NCI-H526 treated with DMSO at 0.1 percent for 48 hours (cell line): Measurements from ENCODE around the gene SYDE2.
"Not testable (repeated sequence)": the region's sequence is repeated elsewhere in the genome, so short reads cannot be mapped to it uniquely, and the experiment has no call there.

Experiments
- DNase-seq: peaks from one replicate; lab custom pipeline; 2025; lab: John Stamatoyannopoulos, UW

The SYDE2 gene

DNA sequence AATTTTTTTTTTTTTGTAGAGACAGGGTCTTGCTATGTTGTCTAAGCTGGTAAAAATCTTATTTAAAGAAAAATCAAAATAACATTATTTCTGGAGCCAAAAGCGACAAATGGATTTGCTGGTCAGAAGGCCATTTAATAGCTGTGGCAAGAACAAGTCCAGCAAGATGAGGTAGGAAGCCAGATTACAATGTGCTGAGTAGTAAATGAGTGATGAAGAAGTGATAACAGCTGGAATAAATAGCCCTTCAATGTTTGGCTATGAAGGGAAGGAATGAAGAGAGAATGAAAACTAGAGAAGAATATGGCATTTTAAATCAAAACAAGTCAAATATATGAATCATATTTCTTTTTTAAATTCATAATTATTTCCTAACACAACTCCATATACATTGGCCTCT lies 34.5 kb downstream of the SYDE2 start:
- no peak for DNase-seq

DNA sequence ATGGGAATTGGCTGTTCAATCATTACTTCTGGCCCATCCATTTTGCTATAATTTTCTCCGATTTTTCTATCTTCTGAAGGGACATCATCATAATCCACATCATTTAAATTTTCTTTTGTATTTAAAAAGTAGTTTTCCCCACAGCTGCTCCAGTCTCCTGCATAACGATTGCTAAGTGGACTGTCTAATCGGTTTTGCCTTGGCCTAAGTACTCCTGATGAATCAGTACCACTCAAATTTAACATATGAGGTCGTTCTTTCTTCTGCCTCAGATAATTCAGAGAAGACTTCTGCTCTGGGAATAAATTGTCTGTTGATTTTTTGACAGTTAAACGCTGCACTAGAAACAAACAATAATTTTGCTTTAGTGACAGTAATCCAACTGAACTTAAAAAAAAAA lies 41.9 kb downstream of the SYDE2 start:
- no peak for DNase-seq

DNA sequence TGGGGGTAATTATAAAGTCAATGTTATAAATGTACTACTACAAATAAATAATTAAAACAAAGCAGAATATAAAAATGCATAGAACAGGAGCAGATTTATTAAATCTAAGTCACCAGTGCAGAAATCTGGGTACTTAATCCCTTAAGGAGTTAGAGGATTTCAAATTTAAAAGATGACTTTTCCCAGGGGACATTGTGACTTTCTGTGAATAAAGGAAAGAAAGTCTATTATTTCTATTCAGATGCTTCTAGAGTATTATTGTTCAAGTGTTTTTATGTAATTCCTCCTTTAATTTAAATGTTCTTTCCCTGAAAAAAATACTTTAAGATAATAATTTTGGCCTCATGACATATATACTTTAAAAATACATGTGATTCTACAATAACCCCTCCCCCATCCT lies 43.4 kb downstream of the SYDE2 start:
- no peak for DNase-seq

DNA sequence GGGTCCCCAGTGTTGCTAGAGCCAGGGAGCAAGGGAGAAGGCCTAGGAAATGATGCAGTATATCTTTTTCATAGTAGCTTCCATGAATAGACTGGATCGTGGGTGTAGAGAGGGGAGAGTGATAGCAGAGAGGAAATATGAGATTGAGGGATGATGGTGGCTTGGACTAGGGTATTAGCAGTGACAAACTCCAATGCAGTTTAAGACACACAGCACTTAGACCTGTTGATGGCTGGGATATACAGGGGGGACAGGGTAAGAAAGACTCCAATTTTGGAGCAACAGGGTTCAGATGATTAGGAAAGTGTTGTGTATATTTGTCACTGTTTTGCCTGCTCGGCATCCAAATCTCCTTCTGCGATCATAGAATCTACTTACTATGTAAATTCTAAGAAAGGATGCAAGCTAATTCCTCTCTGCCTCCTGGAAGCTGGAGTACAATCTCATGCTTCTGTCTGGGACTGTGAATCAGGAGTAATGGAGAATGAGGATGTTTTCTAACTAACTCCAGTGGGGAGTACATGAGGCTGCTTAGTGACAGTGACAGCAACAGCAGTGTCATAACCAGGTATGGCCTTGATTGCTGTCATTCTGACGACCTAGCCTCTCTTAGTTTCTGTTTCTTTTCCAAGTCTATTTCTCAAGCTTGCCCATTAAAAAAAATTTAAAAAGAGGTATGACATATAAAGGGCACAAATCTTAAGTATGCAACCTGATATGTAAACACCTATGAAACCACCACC lies 47.5 kb downstream of the SYDE2 start:
- no peak for DNase-seq

DNA sequence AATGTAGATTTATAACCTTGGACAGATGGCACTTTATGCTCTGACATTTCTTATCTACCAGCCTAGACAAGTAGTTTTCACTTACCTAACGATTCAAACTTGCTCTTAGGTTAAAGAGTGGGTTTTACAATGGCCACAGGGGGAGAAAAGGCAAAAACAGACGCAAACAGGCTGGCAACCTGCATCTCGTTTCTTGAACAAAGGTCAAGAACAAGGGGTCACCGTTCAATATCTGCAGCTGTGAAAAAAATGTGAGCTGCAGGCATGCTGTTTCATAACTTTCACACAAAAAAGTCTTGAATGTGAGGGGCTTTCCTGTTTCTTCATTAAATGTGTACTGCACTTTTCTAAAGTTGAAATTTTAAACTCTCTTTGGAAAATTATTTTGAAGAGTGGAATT lies 49.4 kb downstream of the SYDE2 start:
- no peak for DNase-seq

DNA sequence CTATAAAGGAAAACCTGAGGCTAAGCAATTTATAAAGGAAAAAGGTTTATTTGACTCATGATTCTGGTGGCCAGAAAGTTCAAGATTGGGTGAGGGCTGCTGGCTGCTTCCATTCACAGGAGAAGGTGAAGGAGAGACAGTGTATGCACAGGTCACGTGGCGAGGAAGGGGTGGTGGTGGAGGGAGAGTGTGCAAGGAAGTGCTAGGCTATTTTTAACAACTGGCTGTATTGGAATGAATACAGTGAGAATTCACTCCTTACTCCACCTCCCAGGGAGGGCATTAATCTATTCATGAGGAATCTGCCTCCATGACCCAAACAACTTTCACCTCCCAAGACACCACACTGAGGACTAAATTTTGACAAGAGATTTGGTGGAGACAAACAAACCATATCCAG lies 51.0 kb downstream of the SYDE2 start:
- no peak for DNase-seq

DNA sequence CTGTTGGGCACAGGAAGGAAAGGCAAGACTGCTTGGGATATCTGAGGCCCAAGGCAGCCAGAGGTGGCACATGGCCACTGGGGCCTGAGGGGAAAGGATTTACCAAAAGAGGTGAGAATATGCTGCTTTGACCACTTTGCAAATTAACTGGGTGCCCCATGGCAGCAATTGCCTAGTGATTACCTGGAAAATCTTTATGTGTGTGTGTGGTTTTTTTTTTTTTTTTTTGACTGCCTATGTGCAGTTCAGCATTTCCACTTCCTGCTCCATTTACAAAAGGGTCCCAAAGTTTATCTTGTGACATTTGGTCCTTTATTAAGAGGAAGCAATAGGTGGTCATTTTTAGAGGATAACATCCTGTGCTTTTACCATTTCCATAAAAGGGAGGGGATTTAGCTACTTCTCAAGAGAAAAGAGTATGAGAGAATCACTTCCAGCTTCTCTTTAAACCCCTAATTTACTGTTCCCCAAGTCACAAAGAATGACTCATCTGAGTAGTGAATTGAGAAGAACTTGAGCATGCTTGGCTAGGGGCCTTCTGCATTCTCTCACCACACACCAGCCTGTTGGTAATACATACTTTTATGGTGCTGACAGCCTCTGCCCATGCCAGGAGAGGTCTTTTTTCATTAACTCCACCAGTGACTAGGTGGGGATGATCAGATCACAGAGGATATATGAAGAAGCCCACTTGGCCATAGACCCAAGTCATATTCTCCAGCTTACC lies 52.1 kb downstream of the SYDE2 start:
- DNase-seq, result no peak

DNA sequence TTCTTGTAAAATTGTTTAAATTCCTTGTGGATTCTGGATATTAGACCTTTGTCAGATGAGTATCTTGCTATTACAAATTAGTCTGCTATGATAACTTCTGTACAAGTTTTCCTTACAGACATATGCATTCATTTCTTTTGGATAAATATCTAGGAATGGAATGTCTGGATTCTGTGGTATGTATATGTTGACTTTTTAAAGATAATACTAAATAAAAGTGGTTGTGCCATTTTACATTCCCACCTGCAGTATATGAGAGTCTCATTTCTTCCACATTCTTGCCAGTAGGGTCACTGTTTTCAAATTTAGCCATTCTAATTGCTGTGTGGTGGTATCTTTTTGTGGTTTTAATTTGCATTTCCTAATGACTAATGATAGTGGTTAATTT lies 53.9 kb downstream of the SYDE2 start:
- DNase-seq, result peak; percentile 75

DNA sequence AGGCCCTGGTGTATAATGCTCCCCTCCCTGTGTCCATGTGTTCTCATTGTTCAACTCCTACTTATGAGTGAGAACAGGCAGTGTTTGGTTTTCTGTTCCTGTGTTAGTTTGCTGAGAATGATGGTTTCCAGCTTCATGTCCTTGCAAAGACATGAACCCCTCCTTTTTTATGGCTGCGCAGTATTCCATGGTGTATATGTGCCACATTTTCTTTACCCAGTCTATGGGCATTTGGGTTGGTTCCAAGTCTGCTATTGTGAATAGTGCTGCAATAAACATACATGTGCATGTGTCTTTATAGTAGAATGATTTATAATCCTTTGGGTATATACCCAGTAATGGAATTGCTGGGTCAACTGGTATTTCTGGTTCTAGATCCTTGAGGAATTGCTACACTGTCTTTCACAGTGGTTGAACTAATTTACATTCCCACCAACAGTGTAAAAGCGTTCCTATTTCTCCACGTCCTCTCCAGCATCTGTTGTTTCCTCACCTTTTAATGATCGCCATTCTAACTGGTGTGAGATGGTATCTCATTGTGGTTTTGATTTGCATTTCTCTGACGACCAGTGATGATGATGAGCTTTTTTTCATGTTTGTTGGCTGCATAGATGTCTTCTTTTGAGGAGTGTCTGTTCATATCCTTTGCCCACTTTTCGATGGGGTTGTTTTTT lies 54.4 kb downstream of the SYDE2 start:
- DNase-seq, result peak; percentile 68

DNA sequence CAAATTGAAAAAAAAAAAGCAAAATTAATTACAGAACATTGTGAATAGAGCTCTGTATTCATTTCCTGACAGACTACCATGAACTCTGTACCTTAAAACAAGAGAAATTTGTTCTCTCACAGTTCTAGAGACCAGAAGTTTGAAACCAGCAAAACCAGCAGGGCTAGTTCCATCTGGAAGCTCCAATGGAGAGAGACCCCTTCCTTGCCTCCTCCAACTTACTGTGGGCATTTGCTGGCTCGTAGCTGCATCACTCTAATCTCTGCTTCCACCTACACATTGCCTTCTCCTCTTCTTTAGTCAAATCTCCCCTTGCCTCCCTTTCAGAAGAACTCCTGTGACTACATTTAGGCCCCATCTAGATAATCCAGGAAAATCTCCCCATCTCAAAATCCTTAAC lies 56.5 kb downstream of the SYDE2 start:
- DNase-seq, result no peak

DNA sequence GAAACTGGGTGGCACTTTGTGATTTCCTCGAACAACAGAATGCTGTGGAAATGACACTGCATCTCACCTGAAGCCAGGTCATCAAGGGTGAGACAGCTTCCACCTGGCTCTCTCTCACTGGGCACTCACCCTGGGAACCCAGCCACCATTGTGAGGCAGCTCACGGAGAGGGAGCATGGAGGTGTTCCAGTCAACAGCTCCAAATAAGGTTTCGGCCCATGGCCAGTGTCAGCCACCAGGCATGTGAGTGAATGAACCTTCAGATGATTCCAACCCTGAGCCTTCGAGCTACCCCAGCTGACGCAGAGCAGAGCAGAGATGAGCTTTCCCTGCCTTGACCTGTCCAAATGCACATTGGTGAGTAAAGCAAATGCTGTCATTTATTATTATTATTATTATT lies 58.1 kb downstream of the SYDE2 start:
- DNase-seq, result no peak

DNA sequence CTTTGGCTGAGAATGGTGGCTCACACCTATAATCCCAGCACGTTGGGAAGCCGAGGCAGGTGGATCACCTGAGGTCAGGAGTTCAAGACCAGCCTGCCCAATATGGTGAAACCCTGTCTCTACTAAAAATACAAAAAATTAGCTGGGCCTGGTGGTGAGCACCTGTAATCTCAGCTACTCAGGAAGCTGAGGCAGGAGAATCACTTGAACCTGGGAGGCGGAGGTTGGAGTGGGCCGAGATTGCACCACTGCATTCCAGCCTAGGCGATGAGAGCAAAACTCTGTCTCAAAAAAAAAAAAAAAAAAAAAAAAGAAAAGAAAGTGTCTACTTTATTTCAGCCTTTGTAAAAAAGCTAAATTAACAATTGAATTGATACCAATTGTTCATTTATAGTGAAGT lies 62.4 kb downstream of the SYDE2 start:
- not testable (repeated sequence) for DNase-seq

DNA sequence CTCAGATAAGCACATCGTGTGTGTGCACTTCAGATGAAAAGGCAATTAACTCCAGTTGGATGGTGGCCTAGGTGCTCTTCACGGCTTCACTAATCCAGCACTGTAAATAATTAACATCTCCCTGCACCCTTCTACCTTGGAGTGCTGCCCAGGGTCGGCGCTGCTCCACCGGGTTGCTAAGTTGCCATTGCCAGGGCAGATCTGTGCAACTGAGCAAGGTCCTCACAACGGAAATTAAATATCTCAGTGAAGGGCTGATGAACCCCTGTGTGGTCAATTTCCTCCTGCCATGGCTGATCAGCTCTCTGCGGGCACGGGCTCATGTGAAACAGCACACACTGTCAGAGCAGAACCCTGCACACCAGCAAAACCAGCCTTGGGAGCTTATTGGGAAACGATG lies 63.2 kb downstream of the SYDE2 start:
- peak; percentile 17 for DNase-seq

DNA sequence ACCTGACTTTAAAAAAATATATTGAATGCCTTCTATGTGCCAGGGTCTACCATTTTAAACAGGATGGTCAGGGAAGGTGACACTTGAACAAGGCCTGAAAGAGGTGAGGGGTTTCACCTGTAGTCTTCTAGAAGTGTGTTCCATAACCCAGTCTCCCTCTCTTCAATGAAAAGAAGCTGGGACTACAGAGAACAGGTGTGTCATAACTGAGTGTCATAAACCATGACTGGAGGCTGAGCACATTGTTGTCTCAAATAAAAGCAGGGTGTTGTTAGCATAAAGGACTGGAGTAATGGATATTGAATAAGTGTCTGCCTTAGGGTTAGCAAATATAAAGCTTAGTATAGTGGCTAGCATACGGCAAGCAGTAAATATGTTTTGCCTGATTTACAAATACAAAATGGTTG lies 65.4 kb downstream of the SYDE2 start:
- peak; percentile 10 for DNase-seq

DNA sequence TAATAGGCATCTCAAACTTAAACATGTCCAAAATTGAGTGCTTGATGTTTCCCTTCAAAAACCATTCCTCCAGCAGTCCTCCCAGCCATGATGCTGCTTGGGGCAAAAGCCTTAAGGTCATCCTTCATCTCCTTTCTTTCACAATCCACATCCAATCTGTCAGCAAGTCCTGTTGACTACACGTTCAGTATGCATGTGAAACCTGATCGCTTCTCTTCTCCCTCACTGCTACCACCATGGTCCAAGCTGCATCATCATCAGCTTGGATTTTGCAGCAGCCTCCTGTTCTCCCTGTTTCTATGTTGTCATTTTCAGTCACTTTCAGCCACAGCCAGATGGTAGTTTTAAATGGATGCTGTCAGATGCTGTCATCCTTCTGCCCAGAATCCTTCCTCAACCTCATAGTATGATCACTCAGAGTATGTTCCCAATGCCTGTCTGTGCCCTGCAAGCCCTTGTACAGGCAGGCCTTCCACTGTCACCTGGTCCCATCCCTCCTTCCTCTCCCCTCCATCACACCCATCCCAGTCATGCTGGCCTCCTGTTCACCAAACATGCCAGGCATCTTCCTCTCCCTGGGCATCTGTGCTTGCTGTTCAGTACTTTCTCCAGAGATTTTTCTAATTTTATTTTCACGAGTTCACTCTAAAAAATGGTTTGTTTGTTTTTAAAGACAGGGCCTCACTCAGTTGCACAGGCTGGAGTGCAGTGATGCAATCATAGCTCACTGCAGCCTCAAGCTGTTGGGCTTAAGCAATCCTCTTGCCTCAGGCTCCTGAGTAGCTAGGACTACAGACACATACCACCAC lies 66.0 kb downstream of the SYDE2 start:
- no peak for DNase-seq

DNA sequence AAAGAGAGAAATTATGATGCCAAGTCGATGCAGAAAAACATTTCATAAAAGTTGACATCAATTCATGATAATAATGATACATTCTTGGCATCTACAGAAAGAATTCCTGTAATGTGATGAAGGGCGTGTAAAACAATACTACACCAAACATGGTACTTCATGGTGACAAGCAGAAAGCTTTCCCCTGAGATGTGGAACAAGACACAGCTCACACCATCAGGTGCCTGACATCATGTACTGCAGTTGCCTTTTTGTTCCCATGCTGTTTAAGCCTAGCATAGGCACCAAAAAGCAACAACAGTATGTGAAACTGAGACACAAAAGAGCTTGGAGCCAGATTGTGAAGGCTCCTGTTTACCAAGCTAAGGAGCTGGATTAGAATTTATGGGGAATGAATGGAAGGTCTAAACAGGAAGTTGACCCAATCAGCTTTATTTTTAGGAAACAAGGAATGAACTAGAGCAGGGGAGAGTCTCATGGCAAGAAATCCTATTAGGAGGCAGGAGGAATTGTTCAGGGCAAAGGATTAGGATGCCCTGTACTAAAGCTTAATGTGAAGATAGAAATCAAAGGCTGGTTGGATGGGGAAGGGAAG lies 67.2 kb downstream of the SYDE2 start:
- DNase-seq, result no peak

DNA sequence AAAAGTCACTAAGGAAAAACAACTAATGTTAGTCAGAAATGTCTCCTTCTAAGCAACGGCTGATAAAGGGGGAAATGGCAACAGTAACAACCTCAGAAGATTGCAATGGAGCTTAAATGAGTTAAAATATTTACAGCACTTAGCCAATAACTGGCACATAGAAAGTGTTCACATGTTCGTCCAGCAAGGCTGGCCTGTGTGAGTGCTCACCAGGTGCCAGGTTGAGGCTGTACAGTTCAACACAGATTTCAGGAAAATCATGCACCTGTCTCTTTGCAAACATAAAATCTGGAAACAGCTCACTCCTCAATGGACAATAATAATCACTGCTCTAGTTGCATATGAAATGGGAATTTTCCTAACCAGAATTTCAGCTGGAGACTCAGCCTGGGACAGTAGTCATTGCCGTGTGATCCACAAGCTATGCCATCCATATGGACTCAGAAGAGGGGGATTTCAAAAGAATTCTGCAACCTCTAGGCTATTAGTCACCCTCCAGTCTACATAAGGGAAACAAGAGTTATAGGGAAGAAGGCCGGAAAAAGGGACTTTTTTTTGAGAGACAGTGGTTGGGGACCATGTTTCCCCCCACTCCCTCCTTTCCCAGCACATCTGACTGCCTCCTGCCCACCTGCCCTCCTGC lies 68.6 kb downstream of the SYDE2 start:
- DNase-seq, result no peak

DNA sequence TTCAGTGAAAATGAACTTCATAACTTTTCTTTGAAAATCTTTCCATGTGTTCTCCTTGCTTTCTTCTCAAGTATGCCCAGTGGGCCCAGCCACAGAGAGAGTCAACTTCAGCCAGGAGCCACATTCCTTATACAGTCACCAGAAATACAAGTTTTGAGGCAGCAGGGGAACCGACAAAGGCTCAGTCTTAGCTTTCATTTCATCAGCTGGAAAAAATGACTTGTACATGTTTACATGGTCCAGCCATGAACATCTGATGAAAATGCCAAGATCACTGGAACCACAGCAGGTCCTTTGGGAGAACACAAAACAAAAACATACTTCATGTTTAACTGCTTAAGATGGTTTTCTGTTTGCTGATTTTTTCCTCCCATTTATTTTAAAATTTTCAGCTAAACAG lies 72.5 kb downstream of the SYDE2 start:
- DNase-seq, result no peak

DNA sequence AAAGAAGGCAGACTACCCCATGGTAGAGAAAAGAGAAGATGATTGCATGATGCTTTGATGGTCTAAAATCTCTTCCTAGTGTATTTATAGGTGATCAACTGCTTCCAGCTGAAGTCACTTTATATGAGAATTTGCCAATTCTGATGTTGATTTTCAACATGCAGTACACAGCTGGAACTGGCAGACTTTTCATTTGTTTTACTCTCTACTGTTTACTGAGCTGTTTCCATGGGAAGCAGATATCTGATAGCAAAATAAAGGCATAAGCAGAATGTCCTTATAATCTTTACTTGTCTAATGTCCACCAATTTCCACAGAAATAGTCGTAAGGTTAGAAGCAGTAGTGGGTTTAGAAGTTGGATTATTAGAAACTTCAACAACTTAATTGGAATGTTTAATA lies 74.9 kb downstream of the SYDE2 start:
- DNase-seq, result no peak

DNA sequence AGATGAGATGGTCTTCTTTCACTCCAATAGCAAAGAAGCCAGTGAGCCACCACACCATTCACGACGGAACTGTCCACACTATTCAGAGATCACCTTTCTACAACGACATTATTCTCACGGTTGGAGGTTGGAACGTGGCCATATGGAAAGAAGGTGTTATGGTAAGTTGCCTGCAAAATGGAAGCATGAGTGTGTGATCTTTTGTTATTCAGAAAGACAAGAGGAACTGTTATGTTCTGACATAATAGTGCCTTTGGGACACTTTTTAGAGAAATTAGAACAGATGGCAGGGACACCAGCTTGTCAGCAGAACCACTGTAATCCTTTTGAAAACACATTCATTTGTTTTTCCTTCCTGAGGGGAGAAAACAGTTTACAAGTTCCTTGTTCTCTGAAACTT lies 76.7 kb downstream of the SYDE2 start:
- no peak for DNase-seq

DNA sequence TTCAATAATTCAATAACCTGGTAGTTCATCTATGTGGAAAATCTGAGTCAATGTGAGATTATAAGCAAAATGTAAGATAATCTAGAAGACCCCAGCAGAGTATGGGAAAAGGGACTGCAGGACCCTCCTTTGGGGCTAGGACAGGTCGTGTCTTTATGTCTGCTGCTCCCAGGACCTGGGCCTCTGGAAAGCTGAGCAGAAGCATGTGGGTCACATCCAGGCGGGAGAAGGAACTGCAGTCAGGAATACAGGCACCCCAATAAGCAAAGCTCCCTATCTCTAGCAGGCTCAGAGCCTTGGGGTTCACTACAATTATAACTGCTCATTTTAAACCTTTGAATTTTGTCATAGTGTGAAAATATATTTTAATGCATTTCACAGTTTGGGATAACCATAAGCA lies 78.6 kb downstream of the SYDE2 start:
- DNase-seq, result no peak

DNA sequence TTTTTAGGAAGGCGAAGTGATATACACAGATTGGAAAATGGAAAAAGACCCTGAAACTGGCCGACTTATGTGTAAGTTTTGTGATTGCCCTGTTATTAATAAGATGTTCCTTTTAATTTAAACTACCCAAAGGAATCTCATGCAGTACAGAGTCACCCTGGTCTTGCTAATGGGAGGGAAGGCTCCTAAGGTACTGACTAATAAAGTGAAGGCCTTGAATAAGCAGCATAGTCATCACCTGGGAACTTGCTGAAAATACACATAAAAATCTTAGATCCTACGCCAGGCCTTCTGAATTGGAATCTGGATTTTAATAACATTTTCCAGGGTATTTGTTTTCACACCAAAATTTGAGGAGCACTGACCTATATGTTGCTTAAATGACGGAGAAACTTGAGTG lies 79.1 kb downstream of the SYDE2 start:
- no peak for DNase-seq
